ENCODE measurements around the gene RANBP17.

RANBP17 gene

DNA sequence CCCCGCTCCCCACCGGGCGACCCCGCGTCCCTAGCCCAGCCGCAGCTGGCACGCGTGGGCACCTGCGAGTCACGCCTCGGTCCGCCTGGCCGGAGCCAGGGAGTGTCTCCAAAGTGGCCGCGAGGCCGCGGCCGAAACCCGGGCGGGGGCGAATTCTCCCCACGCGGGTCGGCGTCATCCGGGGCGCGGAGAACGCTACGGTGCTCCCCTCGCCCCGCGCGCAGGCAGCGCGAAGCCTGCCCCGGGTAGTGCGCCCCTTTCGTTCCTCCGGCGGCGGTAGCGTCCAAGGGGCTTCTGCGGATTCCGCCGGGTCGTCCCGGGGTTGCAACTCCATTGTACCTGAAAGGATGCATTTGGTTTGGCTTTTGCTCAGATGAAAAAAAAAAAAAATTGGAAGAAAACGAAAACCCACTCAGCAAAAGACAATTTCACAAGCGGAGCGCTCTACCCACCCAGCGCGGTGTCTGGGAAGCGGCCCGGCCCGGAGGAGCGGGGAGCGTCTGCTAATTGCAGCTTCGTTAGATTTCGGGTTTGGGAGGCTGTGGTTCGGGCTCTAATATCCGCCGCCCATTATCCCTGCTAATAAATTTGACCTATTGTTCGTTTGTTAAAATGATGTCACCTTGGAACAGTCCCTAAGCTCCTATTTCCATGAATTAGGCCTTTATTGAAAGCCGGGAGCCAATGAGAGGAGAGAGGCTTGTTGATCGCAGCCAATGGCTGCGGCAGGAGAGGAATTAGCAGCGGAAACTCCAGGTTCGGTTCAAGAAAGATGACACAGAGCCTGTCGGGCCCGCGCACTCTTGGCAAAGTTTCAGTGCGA is 446.8 kb downstream of the RANBP17 start, which contains the start of gene TLX3 (continued):
- TF ChIP-seq ZNF280C (tag by site-specific recombination; IDR thresholded peaks at IDR 0.05) (no peak), ZIC2 (tag by site-specific recombination; IDR thresholded peaks at IDR 0.05) (no peak), HIC1 (tag by site-specific recombination; IDR thresholded peaks at IDR 0.05) (peak; percentile 86), TCF7L2 (IDR thresholded peaks at IDR 0.05; ENCODE audit: borderline replicate concordance, low read depth, low read length) (no peak; the same call in 1 of the 2 replicates), ZNF670 (tag by site-specific recombination; IDR thresholded peaks at IDR 0.05; ENCODE audit: low read depth) (no peak), ZNF354C (tag by site-specific recombination; IDR thresholded peaks at IDR 0.05; ENCODE audit: borderline replicate concordance, low read depth) (no peak), IKZF3 (tag by site-specific recombination; IDR thresholded peaks at IDR 0.05) (peak; percentile 82; the same call in 1 of the 2 replicates), GFI1B (tag by site-specific recombination; IDR thresholded peaks at IDR 0.05) (no peak), ZNF629 (tag by site-specific recombination; IDR thresholded peaks at IDR 0.05) (peak; percentile 66), ZNF146 (tag by site-specific recombination; IDR thresholded peaks at IDR 0.05) (no peak), ZNF658 (tag by site-specific recombination; IDR thresholded peaks at IDR 0.05) (no peak), ZNF777 (tag by site-specific recombination; IDR thresholded peaks at IDR 0.05; ENCODE audit: borderline replicate concordance) (peak; percentile 85; the same call in 1 of the 2 replicates), REST (tag by site-specific recombination; IDR thresholded peaks at IDR 0.05) (no peak), ZNF791 (tag by site-specific recombination; IDR thresholded peaks at IDR 0.05) (no peak), YY1 (tag by site-specific recombination; IDR thresholded peaks at IDR 0.05) (peak; percentile 7; the same call in 1 of the 2 replicates), ZXDB (tag by site-specific recombination; IDR thresholded peaks at IDR 0.05) (no peak; the same call in 1 of the 2 replicates), SP2 (tag by site-specific recombination; IDR thresholded peaks at IDR 0.05) (peak; percentile 82), ZNF548 (tag by site-specific recombination; IDR thresholded peaks at IDR 0.05) (no peak), YY2 (tag by site-specific recombination; IDR thresholded peaks at IDR 0.05) (no peak), ZNF623 (tag by site-specific recombination; IDR thresholded peaks at IDR 0.05) (no peak), ZNF768 (tag by site-specific recombination; IDR thresholded peaks at IDR 0.05) (no peak), ZNF792 (tag by site-specific recombination; IDR thresholded peaks at IDR 0.05) (no peak), ZNF558 (tag by site-specific recombination; IDR thresholded peaks at IDR 0.05) (0 out of 2 replicates have a peak, but pooled peaks have one; percentile 22), ZNF660 (tag by site-specific recombination; IDR thresholded peaks at IDR 0.05) (peak; percentile 81), ZNF223 (tag by site-specific recombination; IDR thresholded peaks at IDR 0.05) (no peak), ZNF747 (tag by site-specific recombination; IDR thresholded peaks at IDR 0.05) (no peak)
- TF ChIP-seq, protein P1, sequence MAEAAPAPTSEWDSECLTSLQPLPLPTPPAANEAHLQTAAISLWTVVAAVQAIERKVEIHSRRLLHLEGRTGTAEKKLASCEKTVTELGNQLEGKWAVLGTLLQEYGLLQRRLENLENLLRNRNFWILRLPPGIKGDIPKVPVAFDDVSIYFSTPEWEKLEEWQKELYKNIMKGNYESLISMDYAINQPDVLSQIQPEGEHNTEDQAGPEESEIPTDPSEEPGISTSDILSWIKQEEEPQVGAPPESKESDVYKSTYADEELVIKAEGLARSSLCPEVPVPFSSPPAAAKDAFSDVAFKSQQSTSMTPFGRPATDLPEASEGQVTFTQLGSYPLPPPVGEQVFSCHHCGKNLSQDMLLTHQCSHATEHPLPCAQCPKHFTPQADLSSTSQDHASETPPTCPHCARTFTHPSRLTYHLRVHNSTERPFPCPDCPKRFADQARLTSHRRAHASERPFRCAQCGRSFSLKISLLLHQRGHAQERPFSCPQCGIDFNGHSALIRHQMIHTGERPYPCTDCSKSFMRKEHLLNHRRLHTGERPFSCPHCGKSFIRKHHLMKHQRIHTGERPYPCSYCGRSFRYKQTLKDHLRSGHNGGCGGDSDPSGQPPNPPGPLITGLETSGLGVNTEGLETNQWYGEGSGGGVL (tag by site-specific recombination; IDR thresholded peaks at IDR 0.05), result peak; percentile 63
- TF ChIP-seq, protein P2, sequence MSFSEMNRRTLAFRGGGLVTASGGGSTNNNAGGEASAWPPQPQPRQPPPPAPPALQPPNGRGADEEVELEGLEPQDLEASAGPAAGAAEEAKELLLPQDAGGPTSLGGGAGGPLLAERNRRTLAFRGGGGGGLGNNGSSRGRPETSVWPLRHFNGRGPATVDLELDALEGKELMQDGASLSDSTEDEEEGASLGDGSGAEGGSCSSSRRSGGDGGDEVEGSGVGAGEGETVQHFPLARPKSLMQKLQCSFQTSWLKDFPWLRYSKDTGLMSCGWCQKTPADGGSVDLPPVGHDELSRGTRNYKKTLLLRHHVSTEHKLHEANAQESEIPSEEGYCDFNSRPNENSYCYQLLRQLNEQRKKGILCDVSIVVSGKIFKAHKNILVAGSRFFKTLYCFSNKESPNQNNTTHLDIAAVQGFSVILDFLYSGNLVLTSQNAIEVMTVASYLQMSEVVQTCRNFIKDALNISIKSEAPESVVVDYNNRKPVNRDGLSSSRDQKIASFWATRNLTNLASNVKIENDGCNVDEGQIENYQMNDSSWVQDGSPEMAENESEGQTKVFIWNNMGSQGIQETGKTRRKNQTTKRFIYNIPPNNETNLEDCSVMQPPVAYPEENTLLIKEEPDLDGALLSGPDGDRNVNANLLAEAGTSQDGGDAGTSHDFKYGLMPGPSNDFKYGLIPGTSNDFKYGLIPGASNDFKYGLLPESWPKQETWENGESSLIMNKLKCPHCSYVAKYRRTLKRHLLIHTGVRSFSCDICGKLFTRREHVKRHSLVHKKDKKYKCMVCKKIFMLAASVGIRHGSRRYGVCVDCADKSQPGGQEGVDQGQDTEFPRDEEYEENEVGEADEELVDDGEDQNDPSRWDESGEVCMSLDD (tag by site-specific recombination; IDR thresholded peaks at IDR 0.05), result peak; percentile 71
